HepG2 (cell line): ENCODE measurements around the gene NGEF. TPM values are rescaled to one million over a fixed set of nuclear protein-coding genes. Genes with fewer than 3 reads are reported as not detected.

ENCODE experiments used
- ARID2 ChIP-seq: sonication (generic); formaldehyde crosslinking; IDR thresholded peaks from 2 replicates; pipeline ENCODE4 v1.8.1; 2022; ENCODE audit warnings: mild to moderate bottlenecking, missing genetic modification reagents, borderline replicate concordance
- CEBPZ ChIP-seq: IDR thresholded peaks from 2 replicates; pipeline ENCODE4 v1.6.1; 2012; ENCODE audit warnings: low read length, improper control_type of control experiment
- ELF1 ChIP-seq: sonication (generic); formaldehyde crosslinking; IDR thresholded peaks from 2 replicates; pipeline ENCODE4 v1.4.0; 2020; ENCODE audit warnings: missing genetic modification reagents
- HNRNPLL ChIP-seq: fragments of 200-400 bp; formaldehyde crosslinking; IDR thresholded peaks from 2 replicates; pipeline ENCODE4 v1.6.1; 2017; ENCODE audit warnings: mild to moderate bottlenecking, low read depth, low read length; ENCODE audit not compliant: poor library complexity, severe bottlenecking
- HOXA3 ChIP-seq: sonication (generic); formaldehyde crosslinking; IDR thresholded peaks from 2 replicates; pipeline ENCODE4 v1.5.0; 2020; ENCODE audit warnings: missing genetic modification reagents
- HOXA9 ChIP-seq: sonication (generic); formaldehyde crosslinking; IDR thresholded peaks from 2 replicates; pipeline ENCODE4 v1.8.1; 2022; ENCODE audit warnings: missing genetic modification reagents, mild to moderate bottlenecking, moderate library complexity, borderline replicate concordance
- LRRFIP1 ChIP-seq: sonication (generic); formaldehyde crosslinking; conservative IDR thresholded peaks from 2 replicates; pipeline ENCODE4 v1.4.0; 2020; ENCODE audit warnings: missing genetic modification reagents
- MTERF4 ChIP-seq: sonication (generic); formaldehyde crosslinking; IDR thresholded peaks from 2 replicates; pipeline ENCODE4 v1.8.0; 2023; ENCODE audit warnings: mild to moderate bottlenecking, missing genetic modification reagents
- PHB2 ChIP-seq: fragments of 450-650 bp; IDR thresholded peaks from 2 replicates; pipeline ENCODE4 v1.6.1; 2018; ENCODE audit not compliant: partially characterized antibody
- RBM22 ChIP-seq: fragments of 200-400 bp; formaldehyde crosslinking; optimal IDR thresholded peaks from 2 replicates; pipeline ENCODE3; 2017; ENCODE audit warnings: mild to moderate bottlenecking, low read length, moderate library complexity
- SMARCC2 ChIP-seq: fragments of 450-650 bp; IDR thresholded peaks from 2 replicates; pipeline ENCODE4 v1.6.1; 2017; ENCODE audit warnings: antibody characterized with exemption, mild to moderate bottlenecking
- ZNF205 ChIP-seq: IDR thresholded peaks from 2 replicates; pipeline ENCODE4 v1.6.1; 2018; ENCODE audit warnings: missing biosample characterization, missing genetic modification reagents
- ZNF234 ChIP-seq: sonication (generic); formaldehyde crosslinking; conservative IDR thresholded peaks from 2 replicates; pipeline ENCODE4 v1.5.1; 2020; ENCODE audit warnings: mild to moderate bottlenecking, missing genetic modification reagents
- ZNF251 ChIP-seq: sonication (generic); formaldehyde crosslinking; IDR thresholded peaks from 2 replicates; pipeline ENCODE4 v1.9.0; 2021; ENCODE audit warnings: mild to moderate bottlenecking, missing genetic modification reagents
- ZNF253 ChIP-seq: sonication (generic); formaldehyde crosslinking; IDR thresholded peaks from 2 replicates; pipeline ENCODE4 v1.8.0; 2022; ENCODE audit warnings: mild to moderate bottlenecking, missing genetic modification reagents, borderline replicate concordance
- ZNF354B ChIP-seq: sonication (generic); formaldehyde crosslinking; IDR thresholded peaks from 2 replicates; pipeline ENCODE4 v1.8.0; 2022; ENCODE audit warnings: mild to moderate bottlenecking, missing genetic modification reagents
- ZNF687 ChIP-seq: sonication (generic); formaldehyde crosslinking; IDR thresholded peaks from 2 replicates; pipeline ENCODE4 v1.5.1; 2020; ENCODE audit warnings: mild to moderate bottlenecking, missing genetic modification reagents, moderate library complexity
- ZNF772 ChIP-seq: sonication (generic); formaldehyde crosslinking; IDR thresholded peaks from 2 replicates; pipeline ENCODE4 v1.5.0; 2020; ENCODE audit warnings: mild to moderate bottlenecking, missing genetic modification reagents
- polyA plus RNA-seq, 8 experiments: library from polyadenylated mRNA; depleted of rRNA in 3 of 8; stranded (reverse) in 7 of 8; unstranded in 1 of 8; fragments of >200 nt; fragmentation: Illumina TruSeq in 4 of 8; extraction: Trizol in 4 of 8; gene quantifications; 2 replicates each; pipeline versions ENCODE4 v1.2.1 to v1.2.3, GENCODE V29; 2011 to 2016; ENCODE audit warnings: low read depth in 4 of 8, missing spikeins in 1 of 8, mixed read lengths in 1 of 8; ENCODE audit not compliant: insufficient read depth in 1 of 8
- total RNA-seq, 5 experiments: library from RNA; depleted of rRNA; stranded (reverse); fragments of >200 nt; fragmentation: Illumina TruSeq; extraction: Trizol; gene quantifications; 2 replicates each; pipeline ENCODE4 v1.2.3, GENCODE V29; 2016; ENCODE audit warnings: low read depth in 1 of 5

NGEF gene
- total and polyA plus RNA-seq, 2 of the 13 experiments (the other 11 are each of a cell fraction or from before 2014, with no cell fraction given) = 14.4 to 36.9 TPM

GRCh38 chr2:232873909-232874641 lies 139.0 kb downstream of the NGEF start (continued):
- TF ChIP-seq LRRFIP1 (CRISPR knock-in tag) (no peak), ELF1 (CRISPR knock-in tag) (peak; percentile 89), ZNF253 (no peak), CEBPZ (no peak), ZNF687 (CRISPR knock-in tag) (0 out of 2 replicates have a peak, but pooled peaks have one; percentile 1), PHB2 (no peak), RBM22 (peak; percentile 24), SMARCC2 (no peak), MTERF4 (CRISPR knock-in tag) (no peak), HOXA9 (CRISPR knock-in tag) (no peak), ZNF354B (CRISPR knock-in tag) (0 out of 2 replicates have a peak, but pooled peaks have one; percentile 60), HOXA3 (CRISPR knock-in tag) (peak; percentile 21; the same call in 1 of the 2 replicates), ZNF234 (CRISPR knock-in tag) (no peak), ARID2 (CRISPR knock-in tag) (no peak), ZNF205 (CRISPR knock-in tag) (0 out of 2 replicates have a peak, but pooled peaks have one; percentile 14), HNRNPLL (no peak), ZNF251 (CRISPR knock-in tag) (no peak), ZNF772 (CRISPR knock-in tag) (peak; percentile 67; the same call in 1 of the 2 replicates)
